Endothelial cell (in vitro differentiated cells): ENCODE results near the gene HSF2. TPM values are rescaled to one million over a fixed set of nuclear protein-coding genes. Genes with fewer than 3 reads are reported as not detected.
A peak's percentile ranks its signal among the peaks of the same experiment; 100 is the strongest.

Experiments used
- DNase-seq: peaks from one replicate; pipeline ENCODE4 v3.0.0; 2021; ENCODE audit warnings: low spot score
- H3K27ac Mint-ChIP-seq: one replicate; pipeline ENCODE4 v1.8.0; 2021; ENCODE audit warnings: mixed read lengths, inconsistent platforms; ENCODE audit not compliant: unreplicated experiment
- H3K27me3 Mint-ChIP-seq: one replicate; pipeline ENCODE4 v1.8.0; 2021; ENCODE audit warnings: mild to moderate bottlenecking, moderate library complexity, mixed read lengths, inconsistent platforms; ENCODE audit not compliant: unreplicated experiment
- H3K36me3 Mint-ChIP-seq: one replicate; pipeline ENCODE4 v1.8.0; 2021; ENCODE audit warnings: mild to moderate bottlenecking, low read depth, mixed read lengths, inconsistent platforms; ENCODE audit not compliant: unreplicated experiment
- H3K4me1 Mint-ChIP-seq: one replicate; pipeline ENCODE4 v1.8.0; 2021; ENCODE audit warnings: mild to moderate bottlenecking, mixed read lengths, inconsistent platforms; ENCODE audit not compliant: unreplicated experiment
- H3K4me3 Mint-ChIP-seq: one replicate; pipeline ENCODE4 v1.8.0; 2021; ENCODE audit warnings: mild to moderate bottlenecking, mixed read lengths, inconsistent platforms; ENCODE audit not compliant: unreplicated experiment
- H3K9me3 Mint-ChIP-seq: one replicate; pipeline ENCODE4 v1.8.0; 2021; ENCODE audit warnings: mixed read lengths, inconsistent platforms; ENCODE audit not compliant: unreplicated experiment
- CTCF ChIP-seq: fragments of 200-600 bp; sonication (generic); IDR thresholded peaks from one replicate; pipeline ENCODE4 v1.5.0; 2021; ENCODE audit warnings: antibody characterized with exemption; ENCODE audit not compliant: unreplicated experiment
- total RNA-seq: library from RNA; stranded (reverse); fragmentation: NEBNext Ultra II Directional; extraction: Animal tissue kit (Norgen Biotek cat#: 25700); gene quantifications from one replicate; pipeline ENCODE4 v1.2.1, GENCODE V29; 2021; ENCODE audit not compliant: unreplicated experiment

The HSF2 gene
- total RNA-seq, 1 donor from 2014 or later: 13.9 TPM

- H3K9me3 Mint-ChIP-seq: no peaks in the 10 kb centered on the region
- peak overlapping the region; percentile 99 for H3K27ac Mint-ChIP-seq
- H3K27me3 Mint-ChIP-seq: peaks cover 3% of the 10 kb centered on the region
- peak overlapping the region; percentile 99 for H3K4me3 Mint-ChIP-seq
- no peak for DNase-seq
- peaks cover 25% of the 10 kb centered on the region for H3K4me1 Mint-ChIP-seq
- no peak for TF ChIP-seq CTCF
- no peaks in the 10 kb centered on the region for H3K36me3 Mint-ChIP-seq
Measured at GRCh38 chr6:122472022-122472340, 72.5 kb downstream of the HSF2 start.

- H3K36me3 Mint-ChIP-seq: no peaks in the 10 kb centered on the region
- no peaks in the 10 kb centered on the region for H3K9me3 Mint-ChIP-seq
- H3K27ac Mint-ChIP-seq: no peak overlapping the region
- peaks cover 3% of the 10 kb centered on the region for H3K27me3 Mint-ChIP-seq
- peaks cover 7% of the 10 kb centered on the region for H3K4me1 Mint-ChIP-seq
- H3K4me3 Mint-ChIP-seq: no peak overlapping the region
- peak; percentile 57 for TF ChIP-seq CTCF
- DNase-seq: no peak
Measured at GRCh38 chr6:122476131-122476530, 76.7 kb downstream of the HSF2 start.

DNA sequence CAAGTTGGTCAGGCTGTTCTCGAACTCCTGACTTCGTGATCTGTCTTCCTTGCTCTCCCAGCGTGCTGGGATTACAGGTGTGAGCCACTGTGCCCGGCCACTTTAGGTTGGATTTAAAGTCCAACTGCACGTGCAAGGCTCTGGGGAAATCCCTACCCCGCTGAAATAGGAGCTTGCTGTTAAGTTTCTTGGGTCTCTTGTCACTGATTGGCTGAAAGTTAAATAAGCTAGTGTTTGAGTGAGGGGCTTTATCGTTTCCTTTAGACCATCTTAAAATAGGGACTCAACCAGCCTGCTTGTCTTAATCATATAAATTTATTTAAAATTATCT, 83.3 kb downstream of the HSF2 start:
- no peak for DNase-seq
- no peak for TF ChIP-seq CTCF
- H3K9me3 Mint-ChIP-seq: no peaks in the 10 kb centered on the region
- peaks cover 29% of the 10 kb centered on the region for H3K4me1 Mint-ChIP-seq
- peaks cover under 1% of the 10 kb centered on the region for H3K36me3 Mint-ChIP-seq
- H3K27ac Mint-ChIP-seq: peak overlapping the region; percentile 64
- peaks cover 2% of the 10 kb centered on the region for H3K27me3 Mint-ChIP-seq
- peak overlapping the region; percentile 96 for H3K4me3 Mint-ChIP-seq

Other genes starting within 250 kb of the HSF2 start
- gene SERINC1, start 72.2 kb downstream of the HSF2 start, total RNA-seq: 102 TPM
- gene PKIB, start 210.8 kb downstream of the HSF2 start, total RNA-seq: 38.5 TPM